Hematopoietic multipotent progenitor cell treated with erythropoietin and hydrocortisone succinate and interleukin-3 and kit ligand, for 17 days (in vitro differentiated cells): ENCODE data around the gene PALMD.
A peak's percentile ranks its signal among the peaks of the same experiment; 100 is the strongest.

Experiments used
- DNase-seq: peaks from one replicate; pipeline ENCODE4 v3.0.0-alpha.2; 2015; ENCODE audit warnings: low spot score

PALMD gene

GRCh38 chr1:99697580-99697979, 51.7 kb downstream of the PALMD start:
- DNase-seq: no peak

- no peak for DNase-seq
Observed at GRCh38 chr1:99700020-99700419, 54.1 kb downstream of the PALMD start.

- DNase-seq: no peak
Observed at GRCh38 chr1:99702221-99702620, 56.3 kb downstream of the PALMD start.

- no peak for DNase-seq
Observed at GRCh38 chr1:99704356-99704816, 58.5 kb downstream of the PALMD start.

GRCh38 chr1:99705385-99705784, 59.5 kb downstream of the PALMD start:
- DNase-seq: no peak

GRCh38 chr1:99707535-99708142, 61.7 kb downstream of the PALMD start:
- peak; percentile 61 for DNase-seq

- DNase-seq: no peak
Observed at GRCh38 chr1:99710994-99711393, 65.1 kb downstream of the PALMD start.

- no peak for DNase-seq
Observed at GRCh38 chr1:99713006-99713405, 67.1 kb downstream of the PALMD start.

- no peak for DNase-seq
Observed at GRCh38 chr1:99717005-99717404, 71.1 kb downstream of the PALMD start.

- no peak for DNase-seq
Observed at GRCh38 chr1:99723251-99723650, 77.3 kb downstream of the PALMD start.

GRCh38 chr1:99725996-99726395, 80.1 kb downstream of the PALMD start:
- DNase-seq: no peak

- no peak for DNase-seq
Observed at GRCh38 chr1:99726407-99726806, 80.5 kb downstream of the PALMD start.

- DNase-seq: no peak
Observed at GRCh38 chr1:99726818-99727217, 80.9 kb downstream of the PALMD start.

GRCh38 chr1:99727575-99728185, 81.8 kb downstream of the PALMD start:
- DNase-seq: no peak

- no peak for DNase-seq
Observed at GRCh38 chr1:99728494-99729235, 82.8 kb downstream of the PALMD start.

GRCh38 chr1:99731384-99731783, 85.5 kb downstream of the PALMD start:
- no peak for DNase-seq

GRCh38 chr1:99735852-99736251, 89.9 kb downstream of the PALMD start:
- DNase-seq: no peak

- DNase-seq: no peak
Observed at GRCh38 chr1:99737016-99737415, 91.1 kb downstream of the PALMD start.

GRCh38 chr1:99738858-99739465, 93.0 kb downstream of the PALMD start:
- DNase-seq: no peak

GRCh38 chr1:99740141-99740540, 94.2 kb downstream of the PALMD start:
- DNase-seq: no peak
